Hematopoietic multipotent progenitor cell (in vitro differentiated cells): ENCODE results near the gene HOXD1. TPM values are rescaled to one million over a fixed set of nuclear protein-coding genes. Genes with fewer than 3 reads are reported as not detected.

ENCODE experiments used
- DNase-seq, 3 donors: peaks; one replicate each; pipeline ENCODE4 v3.0.0-alpha.2; 2011 to 2015; ENCODE audit warnings: low read depth in 2 of 3, low spot score in 2 of 3
- total RNA-seq: library from RNA; depleted of rRNA; stranded (reverse); fragments of >200 nt; gene quantifications from one replicate; pipeline ENCODE4 v1.2.3, GENCODE V29; 2012

HOXD1 gene
- total RNA-seq, 1 donor, result not detected

GRCh38 chr2:176178757-176179295 lies 9.6 kb upstream of the HOXD1 start:
- DNase-seq, result no peak

DNA sequence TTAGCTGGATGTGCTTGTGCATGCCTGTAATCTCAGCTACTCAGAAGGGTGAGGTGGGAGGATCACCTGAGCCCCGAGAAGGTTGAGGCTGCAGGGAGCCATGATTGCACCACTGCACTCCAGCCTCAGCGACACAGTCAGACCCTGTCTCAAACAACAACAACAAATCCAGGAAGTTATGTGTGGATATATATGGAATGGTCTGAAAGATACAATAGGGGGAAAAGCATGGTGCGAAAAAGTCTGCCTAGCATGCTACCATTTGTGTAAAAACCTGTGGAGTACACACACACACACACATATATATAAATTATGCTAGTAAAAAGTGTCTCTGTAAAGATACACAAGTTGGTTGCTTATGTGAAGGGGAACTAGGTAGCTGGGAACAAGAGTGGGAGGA lies 6.9 kb upstream of the HOXD1 start:
- DNase-seq, result no peak

- no peak for DNase-seq
Measured at GRCh38 chr2:176182671-176183070, 5.8 kb upstream of the HOXD1 start.

DNA sequence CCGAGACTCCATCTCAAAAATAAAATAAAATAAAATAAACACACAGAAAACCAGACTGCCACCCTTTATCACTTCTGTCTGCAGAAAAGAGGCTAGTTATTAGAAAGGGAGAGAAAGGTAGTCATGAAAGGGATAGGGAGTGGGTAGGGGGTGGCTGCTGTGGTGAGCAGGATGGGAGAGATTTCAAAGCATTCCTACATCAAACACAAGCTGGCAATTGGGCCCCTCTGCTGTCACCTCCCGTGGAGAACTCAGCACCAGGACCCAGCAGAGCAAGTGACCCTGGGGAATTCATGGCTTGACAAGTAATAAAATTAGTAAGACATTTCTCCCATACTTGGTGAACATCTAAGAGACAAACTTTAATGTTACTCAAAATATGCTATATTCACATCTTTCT lies 3.7 kb upstream of the HOXD1 start:
- DNase-seq, result no peak

DNA sequence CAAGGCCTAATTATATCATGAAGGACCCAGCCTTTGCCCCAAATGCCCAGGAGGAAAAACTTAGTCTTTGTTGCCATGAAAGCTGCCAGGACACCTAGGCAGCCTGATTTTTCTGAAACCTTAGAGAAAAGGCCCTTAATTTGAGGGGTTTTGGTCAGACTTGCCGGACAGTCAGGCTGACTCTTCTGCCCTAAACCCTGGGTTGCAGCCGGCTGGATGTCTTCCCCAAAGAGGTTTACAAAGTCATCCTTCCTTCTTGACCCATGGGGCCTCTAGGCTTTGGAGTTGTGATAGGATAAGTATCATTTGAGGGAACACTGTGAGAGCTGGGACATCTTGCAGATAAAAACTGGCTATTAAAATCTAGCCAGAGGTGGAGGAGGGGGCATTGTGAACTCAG lies 2.4 kb upstream of the HOXD1 start:
- no peak for DNase-seq

- no peak for DNase-seq
Measured at GRCh38 chr2:176187200-176187898, 1.1 kb upstream of the HOXD1 start.

DNA sequence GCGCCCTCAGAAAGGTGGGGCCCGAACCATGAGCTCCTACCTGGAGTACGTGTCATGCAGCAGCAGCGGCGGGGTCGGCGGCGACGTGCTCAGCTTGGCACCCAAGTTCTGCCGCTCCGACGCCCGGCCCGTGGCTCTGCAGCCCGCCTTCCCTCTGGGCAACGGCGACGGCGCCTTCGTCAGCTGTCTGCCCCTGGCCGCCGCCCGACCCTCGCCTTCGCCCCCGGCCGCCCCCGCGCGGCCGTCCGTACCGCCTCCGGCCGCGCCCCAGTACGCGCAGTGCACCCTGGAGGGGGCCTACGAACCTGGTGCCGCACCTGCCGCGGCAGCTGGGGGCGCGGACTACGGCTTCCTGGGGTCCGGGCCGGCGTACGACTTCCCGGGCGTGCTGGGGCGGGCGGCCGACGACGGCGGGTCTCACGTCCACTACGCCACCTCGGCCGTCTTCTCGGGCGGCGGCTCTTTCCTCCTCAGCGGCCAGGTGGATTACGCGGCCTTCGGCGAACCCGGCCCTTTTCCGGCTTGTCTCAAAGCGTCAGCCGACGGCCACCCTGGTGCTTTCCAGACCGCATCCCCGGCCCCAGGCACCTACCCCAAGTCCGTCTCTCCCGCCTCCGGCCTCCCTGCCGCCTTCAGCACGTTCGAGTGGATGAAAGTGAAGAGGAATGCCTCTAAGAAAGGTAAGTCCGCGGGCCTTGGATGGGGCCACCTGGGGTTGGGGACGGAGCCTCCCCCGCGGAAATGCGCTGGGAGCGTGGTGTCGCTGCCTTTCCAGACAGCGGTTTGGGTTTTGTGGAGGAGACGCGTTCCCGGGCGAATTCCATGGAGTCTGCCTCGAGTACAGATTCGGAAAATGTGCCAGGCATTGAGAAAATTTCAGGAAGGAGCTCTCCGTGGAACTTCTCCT lies 559 bp downstream of the HOXD1 start:
- no peak for DNase-seq

DNA sequence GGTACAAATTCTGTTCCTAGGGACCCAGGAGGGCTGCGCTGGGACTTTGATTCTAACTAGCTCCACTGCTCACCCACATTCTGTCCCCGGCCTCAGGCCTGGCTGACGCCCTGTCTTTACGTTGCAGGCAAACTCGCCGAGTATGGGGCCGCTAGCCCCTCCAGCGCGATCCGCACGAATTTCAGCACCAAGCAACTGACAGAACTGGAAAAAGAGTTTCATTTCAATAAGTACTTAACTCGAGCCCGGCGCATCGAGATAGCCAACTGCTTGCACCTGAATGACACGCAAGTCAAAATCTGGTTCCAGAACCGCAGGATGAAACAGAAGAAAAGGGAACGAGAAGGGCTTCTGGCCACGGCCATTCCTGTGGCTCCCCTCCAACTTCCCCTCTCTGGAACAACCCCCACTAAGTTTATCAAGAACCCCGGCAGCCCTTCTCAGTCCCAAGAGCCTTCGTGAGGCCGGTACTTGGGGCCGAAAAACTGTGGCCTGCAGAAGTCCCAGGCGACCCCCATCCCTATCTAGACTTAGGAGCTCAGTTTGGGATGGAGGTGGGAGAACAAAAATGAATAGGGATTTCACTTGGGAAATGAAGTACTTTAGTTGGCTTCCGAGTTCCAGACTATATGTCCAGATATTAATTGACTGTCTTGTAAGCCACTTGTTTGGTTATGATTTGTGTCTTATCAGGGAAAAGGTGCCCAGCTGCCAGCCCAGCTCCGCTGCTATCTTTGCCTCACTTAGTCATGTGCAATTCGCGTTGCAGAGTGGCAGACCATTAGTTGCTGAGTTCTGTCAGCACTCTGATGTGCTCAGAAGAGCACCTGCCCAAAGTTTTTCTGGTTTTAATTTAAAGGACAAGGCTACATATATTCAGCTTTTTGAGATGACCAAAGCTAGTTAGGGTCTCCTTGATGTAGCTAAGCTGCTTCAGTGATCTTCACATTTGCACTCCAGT lies 1.5 kb downstream of the HOXD1 start:
- peak in 1 of 3 donors; percentile 53 for DNase-seq

DNA sequence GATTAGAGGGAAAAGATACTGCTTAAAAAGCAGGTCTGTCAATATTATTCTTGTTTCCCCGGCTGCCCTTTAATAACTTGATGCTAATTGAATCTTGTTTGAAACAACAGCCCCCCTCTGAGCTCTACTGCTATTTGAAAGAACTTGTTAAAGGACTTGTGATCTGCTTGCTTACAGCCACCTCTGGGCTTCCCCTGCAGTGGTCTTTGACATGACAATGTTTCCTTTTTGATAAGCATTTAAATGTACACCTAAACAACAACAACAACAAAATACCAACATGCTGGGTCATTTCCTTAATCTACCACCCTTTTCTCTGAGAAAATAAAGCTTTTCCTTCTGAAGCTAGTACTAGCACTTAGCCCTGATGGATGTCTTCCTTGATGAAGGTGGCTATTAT lies 3.9 kb downstream of the HOXD1 start:
- DNase-seq, result no peak

- DNase-seq, result no peak
Measured at GRCh38 chr2:176193048-176193447, 4.6 kb downstream of the HOXD1 start.

GRCh38 chr2:176199902-176200301 lies 11.4 kb downstream of the HOXD1 start:
- DNase-seq, result no peak

DNA sequence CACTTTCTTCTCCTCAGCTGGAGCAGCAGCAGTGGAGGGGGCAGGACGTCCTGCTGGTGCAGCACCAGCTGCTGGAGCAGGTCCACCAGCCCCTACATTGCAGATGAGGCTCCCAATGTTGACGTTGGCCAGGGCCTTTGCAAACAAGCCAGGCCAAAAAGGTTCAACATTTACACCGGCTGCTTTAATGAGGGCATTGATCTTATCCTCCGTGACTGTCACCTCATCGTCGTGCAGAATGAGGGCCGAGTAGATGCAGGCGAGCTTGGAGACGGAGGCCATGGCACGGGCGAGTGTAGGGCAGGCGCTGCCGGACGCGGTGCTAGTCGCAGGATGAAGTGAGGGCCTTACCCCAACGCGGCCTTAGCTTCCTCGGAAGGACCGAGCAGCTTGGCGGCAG lies 12.5 kb downstream of the HOXD1 start:
- no peak for DNase-seq

DNA sequence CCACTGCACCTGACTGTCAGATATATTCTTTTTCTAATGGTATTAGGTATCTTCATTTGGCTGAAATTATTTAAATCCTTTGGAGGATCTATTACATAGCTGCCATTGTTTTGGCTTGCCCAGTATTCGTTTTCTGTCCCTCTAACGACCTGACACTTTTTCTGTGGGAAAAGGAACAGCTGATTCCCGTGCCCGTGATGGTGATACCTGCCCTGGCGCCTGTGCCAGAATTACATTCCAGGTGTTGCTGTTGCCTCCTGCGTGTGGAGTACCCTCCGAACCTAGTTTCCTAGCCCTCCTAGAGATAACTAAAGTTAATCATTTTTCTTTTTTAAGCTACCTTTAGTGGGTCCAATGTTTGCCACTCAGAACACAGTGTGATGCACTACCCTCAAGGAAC lies 14.0 kb downstream of the HOXD1 start:
- no peak for DNase-seq

DNA sequence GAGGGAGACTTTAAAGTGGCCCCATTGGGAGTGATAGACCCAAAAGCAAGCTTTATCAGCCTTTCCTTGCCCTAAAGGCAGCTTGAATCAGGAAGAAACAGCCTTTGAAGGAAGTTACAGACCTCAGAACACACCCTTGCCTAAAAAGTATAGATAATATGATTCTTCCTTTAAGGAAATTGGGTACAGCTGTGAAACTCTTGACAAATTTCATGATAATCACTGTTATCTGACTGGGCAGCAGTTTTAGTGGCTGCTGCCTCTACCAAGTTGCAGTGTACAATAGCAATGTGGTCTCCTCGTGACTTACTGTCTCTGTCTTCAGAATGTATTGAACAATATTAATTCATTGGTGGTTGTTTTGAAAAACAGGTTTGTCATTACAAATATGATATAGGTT lies 16.7 kb downstream of the HOXD1 start:
- no peak for DNase-seq

DNA sequence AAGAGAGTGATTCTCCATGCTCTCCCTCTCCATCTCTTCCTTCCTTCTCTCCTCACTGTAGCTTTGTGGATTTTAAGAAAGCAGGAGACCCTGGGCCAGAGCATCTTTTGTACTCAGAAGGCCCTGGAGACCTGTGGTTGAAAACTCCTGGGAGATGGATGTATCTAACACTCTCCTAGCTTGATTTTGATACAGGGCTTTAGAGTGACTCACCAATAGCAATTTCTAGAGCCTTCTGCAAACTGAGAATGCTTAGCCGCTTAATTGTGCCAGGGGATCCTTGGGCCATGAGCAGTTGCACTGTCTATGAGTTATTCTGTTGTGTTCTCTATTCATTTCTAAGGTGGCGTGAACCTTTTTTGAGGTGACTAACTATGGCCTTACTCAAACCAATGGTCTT lies 17.7 kb downstream of the HOXD1 start:
- no peak for DNase-seq

DNA sequence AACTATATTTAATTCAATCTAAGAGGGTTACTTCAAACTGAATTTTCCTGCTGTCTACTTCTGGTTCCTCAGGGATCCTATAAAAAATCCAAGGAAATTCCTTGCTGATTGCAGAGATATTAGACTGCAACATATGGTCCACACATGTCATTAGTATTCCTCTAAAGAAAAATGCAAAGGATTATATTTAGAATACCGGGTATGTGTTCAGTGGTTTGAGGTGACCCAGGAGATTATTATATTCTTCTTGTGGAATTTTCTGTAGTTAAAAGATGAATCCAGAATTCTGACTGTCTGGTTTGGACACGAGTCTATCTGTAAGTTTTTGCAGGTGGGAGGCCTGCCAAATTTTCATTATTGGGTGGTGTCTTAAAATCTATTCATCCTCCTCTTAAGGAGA lies 18.2 kb downstream of the HOXD1 start:
- no peak for DNase-seq

- DNase-seq, result no peak
Measured at GRCh38 chr2:176211110-176211509, 22.6 kb downstream of the HOXD1 start.

DNA sequence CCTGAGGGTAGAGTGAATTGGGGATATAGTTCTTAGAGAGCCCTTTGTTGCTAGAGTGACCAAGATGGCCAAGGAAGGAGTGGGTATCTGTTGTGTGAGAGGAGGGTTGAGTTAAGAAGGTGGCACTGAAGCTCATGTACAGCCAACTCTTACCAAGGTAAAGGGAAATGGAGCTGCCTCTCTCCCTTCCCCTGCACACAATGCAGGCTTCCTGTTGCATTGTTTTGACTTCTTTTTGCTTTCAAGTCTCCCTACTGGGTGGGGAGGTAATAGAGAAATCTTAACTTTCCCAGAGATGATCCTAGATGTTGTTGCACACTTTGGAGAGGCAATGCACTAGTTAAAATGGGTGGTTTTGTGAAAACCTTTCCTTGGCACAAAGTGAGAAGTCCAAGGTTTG lies 23.8 kb downstream of the HOXD1 start:
- no peak for DNase-seq

GRCh38 chr2:176213406-176213805 lies 24.9 kb downstream of the HOXD1 start:
- no peak for DNase-seq

DNA sequence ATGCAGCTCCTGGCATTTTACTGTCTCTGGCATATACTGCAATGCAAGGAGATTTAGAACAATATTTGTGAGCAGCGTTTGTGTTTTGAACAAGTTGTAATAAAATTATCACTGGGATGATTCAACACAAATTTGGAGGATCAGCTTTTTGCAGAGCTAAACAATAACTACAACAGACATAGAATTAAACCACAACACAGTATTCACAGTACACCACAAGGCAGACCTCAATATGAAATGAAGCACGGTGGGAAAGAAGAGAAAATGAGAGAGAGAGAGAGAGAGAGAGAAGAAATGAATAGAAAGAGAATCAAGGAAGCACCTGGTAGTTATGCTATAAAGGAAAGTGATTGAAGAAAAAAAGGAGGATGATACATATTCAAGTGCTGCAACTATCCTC lies 39.4 kb downstream of the HOXD1 start:
- DNase-seq, result no peak

GRCh38 chr2:176234156-176234555 lies 45.7 kb downstream of the HOXD1 start:
- no peak for DNase-seq
